ENCODE results near the gene ZNF823.

Gene ZNF823

GRCh38 chr19:11693505-11694499 lies 44.9 kb downstream of the ZNF823 start (continued):
- TF ChIP-seq ZNF768 (tag by site-specific recombination; IDR thresholded peaks at IDR 0.05) = no peak
- TF ChIP-seq, protein P1, sequence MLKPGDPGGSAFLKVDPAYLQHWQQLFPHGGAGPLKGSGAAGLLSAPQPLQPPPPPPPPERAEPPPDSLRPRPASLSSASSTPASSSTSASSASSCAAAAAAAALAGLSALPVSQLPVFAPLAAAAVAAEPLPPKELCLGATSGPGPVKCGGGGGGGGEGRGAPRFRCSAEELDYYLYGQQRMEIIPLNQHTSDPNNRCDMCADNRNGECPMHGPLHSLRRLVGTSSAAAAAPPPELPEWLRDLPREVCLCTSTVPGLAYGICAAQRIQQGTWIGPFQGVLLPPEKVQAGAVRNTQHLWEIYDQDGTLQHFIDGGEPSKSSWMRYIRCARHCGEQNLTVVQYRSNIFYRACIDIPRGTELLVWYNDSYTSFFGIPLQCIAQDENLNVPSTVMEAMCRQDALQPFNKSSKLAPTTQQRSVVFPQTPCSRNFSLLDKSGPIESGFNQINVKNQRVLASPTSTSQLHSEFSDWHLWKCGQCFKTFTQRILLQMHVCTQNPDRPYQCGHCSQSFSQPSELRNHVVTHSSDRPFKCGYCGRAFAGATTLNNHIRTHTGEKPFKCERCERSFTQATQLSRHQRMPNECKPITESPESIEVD (tag by site-specific recombination; IDR thresholded peaks at IDR 0.05) = no peak
- TF ChIP-seq ZFP3 (tag by site-specific recombination; IDR thresholded peaks at IDR 0.05; ENCODE audit: low read depth) = no peak
- TF ChIP-seq, protein P2, sequence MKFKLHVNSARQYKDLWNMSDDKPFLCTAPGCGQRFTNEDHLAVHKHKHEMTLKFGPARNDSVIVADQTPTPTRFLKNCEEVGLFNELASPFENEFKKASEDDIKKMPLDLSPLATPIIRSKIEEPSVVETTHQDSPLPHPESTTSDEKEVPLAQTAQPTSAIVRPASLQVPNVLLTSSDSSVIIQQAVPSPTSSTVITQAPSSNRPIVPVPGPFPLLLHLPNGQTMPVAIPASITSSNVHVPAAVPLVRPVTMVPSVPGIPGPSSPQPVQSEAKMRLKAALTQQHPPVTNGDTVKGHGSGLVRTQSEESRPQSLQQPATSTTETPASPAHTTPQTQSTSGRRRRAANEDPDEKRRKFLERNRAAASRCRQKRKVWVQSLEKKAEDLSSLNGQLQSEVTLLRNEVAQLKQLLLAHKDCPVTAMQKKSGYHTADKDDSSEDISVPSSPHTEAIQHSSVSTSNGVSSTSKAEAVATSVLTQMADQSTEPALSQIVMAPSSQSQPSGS (tag by site-specific recombination; IDR thresholded peaks at IDR 0.05; ENCODE audit: low read depth) = no peak
- TF ChIP-seq MYNN (tag by site-specific recombination; IDR thresholded peaks at IDR 0.05; ENCODE audit: borderline replicate concordance) = no peak
- no peak for TF ChIP-seq BCL11B (tag by site-specific recombination; IDR thresholded peaks at IDR 0.05; ENCODE audit: low read depth)
- no peak for TF ChIP-seq ZNF645 (tag by site-specific recombination; IDR thresholded peaks at IDR 0.05)
- no peak for TF ChIP-seq ZNF175 (tag by site-specific recombination; IDR thresholded peaks at IDR 0.05)
- no peak for TF ChIP-seq ZBTB10 (tag by site-specific recombination; IDR thresholded peaks at IDR 0.05)
- TF ChIP-seq ZNF530 (tag by site-specific recombination; IDR thresholded peaks at IDR 0.05; ENCODE audit: low read depth) = no peak
- peak; percentile 68; the same call in 1 of the 2 replicates for TF ChIP-seq ZNF335 (tag by site-specific recombination; conservative IDR thresholded peaks at IDR 0.05)
- TF ChIP-seq, protein P3, sequence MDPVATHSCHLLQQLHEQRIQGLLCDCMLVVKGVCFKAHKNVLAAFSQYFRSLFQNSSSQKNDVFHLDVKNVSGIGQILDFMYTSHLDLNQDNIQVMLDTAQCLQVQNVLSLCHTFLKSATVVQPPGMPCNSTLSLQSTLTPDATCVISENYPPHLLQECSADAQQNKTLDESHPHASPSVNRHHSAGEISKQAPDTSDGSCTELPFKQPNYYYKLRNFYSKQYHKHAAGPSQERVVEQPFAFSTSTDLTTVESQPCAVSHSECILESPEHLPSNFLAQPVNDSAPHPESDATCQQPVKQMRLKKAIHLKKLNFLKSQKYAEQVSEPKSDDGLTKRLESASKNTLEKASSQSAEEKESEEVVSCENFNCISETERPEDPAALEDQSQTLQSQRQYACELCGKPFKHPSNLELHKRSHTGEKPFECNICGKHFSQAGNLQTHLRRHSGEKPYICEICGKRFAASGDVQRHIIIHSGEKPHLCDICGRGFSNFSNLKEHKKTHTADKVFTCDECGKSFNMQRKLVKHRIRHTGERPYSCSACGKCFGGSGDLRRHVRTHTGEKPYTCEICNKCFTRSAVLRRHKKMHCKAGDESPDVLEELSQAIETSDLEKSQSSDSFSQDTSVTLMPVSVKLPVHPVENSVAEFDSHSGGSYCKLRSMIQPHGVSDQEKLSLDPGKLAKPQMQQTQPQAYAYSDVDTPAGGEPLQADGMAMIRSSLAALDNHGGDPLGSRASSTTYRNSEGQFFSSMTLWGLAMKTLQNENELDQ (tag by site-specific recombination; IDR thresholded peaks at IDR 0.05; ENCODE audit: low read depth) = no peak
- no peak for TF ChIP-seq ZNF785 (tag by site-specific recombination; IDR thresholded peaks at IDR 0.05)
- TF ChIP-seq KLF8 (tag by site-specific recombination; IDR thresholded peaks at IDR 0.05) = peak; percentile 87
- TF ChIP-seq ZNF146 (tag by site-specific recombination; IDR thresholded peaks at IDR 0.05) = no peak
- peak; percentile 33; the same call in 1 of the 2 replicates for TF ChIP-seq ZNF561 (tag by site-specific recombination; IDR thresholded peaks at IDR 0.05; ENCODE audit: borderline replicate concordance)
- TF ChIP-seq ZFHX2 (tag by site-specific recombination; conservative IDR thresholded peaks at IDR 0.05) = no peak
- TF ChIP-seq ZNF292 (tag by site-specific recombination; IDR thresholded peaks at IDR 0.05; ENCODE audit: borderline replicate concordance, low read depth) = no peak
- no peak for TF ChIP-seq ZNF777 (tag by site-specific recombination; IDR thresholded peaks at IDR 0.05; ENCODE audit: borderline replicate concordance)
- no peak for TF ChIP-seq ZSCAN23 (tag by site-specific recombination; IDR thresholded peaks at IDR 0.05)
- TF ChIP-seq, protein P4, sequence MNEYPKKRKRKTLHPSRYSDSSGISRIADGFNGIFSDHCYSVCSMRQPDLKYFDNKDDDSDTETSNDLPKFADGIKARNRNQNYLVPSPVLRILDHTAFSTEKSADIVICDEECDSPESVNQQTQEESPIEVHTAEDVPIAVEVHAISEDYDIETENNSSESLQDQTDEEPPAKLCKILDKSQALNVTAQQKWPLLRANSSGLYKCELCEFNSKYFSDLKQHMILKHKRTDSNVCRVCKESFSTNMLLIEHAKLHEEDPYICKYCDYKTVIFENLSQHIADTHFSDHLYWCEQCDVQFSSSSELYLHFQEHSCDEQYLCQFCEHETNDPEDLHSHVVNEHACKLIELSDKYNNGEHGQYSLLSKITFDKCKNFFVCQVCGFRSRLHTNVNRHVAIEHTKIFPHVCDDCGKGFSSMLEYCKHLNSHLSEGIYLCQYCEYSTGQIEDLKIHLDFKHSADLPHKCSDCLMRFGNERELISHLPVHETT (tag by site-specific recombination; IDR thresholded peaks at IDR 0.05) = no peak; the same call in none of the 2 replicates
- TF ChIP-seq HOXC10 (CRISPR knock-in tag; IDR thresholded peaks at IDR 0.05) = no peak
- no peak for TF ChIP-seq ZNF133 (tag by site-specific recombination; IDR thresholded peaks at IDR 0.05)
- TF ChIP-seq ZNF223 (tag by site-specific recombination; IDR thresholded peaks at IDR 0.05) = no peak
- TF ChIP-seq ZNF404 (tag by site-specific recombination; IDR thresholded peaks at IDR 0.05) = no peak
- no peak for TF ChIP-seq ZBTB6 (tag by site-specific recombination; IDR thresholded peaks at IDR 0.05)
- TF ChIP-seq ZNF76 (tag by site-specific recombination; IDR thresholded peaks at IDR 0.05; ENCODE audit: borderline replicate concordance, low read depth) = peak; percentile 18; the same call in 1 of the 2 replicates

All from HEK293 (cell line).